NCI-H1694 treated with DMSO at 0.1 percent for 48 hours (cell line): ENCODE data around the gene KLRC3.
"Not testable (repeated sequence)": the region's sequence is repeated elsewhere in the genome, so short reads cannot be mapped to it uniquely, and the experiment has no call there.

Source experiments
- DNase-seq: peaks from one replicate; lab custom pipeline; 2025; lab: John Stamatoyannopoulos, UW

KLRC3 gene

GRCh38 chr12:10400829-10401228 is 19.6 kb downstream of the KLRC3 start:
- DNase-seq: no peak

- no peak for DNase-seq
Observed at GRCh38 chr12:10398168-10398567, 22.2 kb downstream of the KLRC3 start.

- no peak for DNase-seq
Observed at GRCh38 chr12:10397296-10397695, 23.1 kb downstream of the KLRC3 start.

- not testable (repeated sequence) for DNase-seq
Observed at GRCh38 chr12:10396176-10396575, 24.2 kb downstream of the KLRC3 start.

- DNase-seq: no peak
Observed at GRCh38 chr12:10395390-10395998, 24.9 kb downstream of the KLRC3 start.

- not testable (repeated sequence) for DNase-seq
Observed at GRCh38 chr12:10394531-10395152, 25.8 kb downstream of the KLRC3 start.

- DNase-seq: no peak
Observed at GRCh38 chr12:10393291-10393690, 27.1 kb downstream of the KLRC3 start.

GRCh38 chr12:10392394-10392930 is 27.9 kb downstream of the KLRC3 start:
- no peak for DNase-seq

- not testable (repeated sequence) for DNase-seq
Observed at GRCh38 chr12:10390991-10391390, 29.4 kb downstream of the KLRC3 start.

GRCh38 chr12:10389904-10390303 is 30.5 kb downstream of the KLRC3 start, which contains the start of gene KLRK1:
TSS of gene KLRK1 (minus strand) at chr12:10390041. CDS start at chr12:10388810, 1,231 bp downstream.
- no peak for DNase-seq

- DNase-seq: no peak
Observed at GRCh38 chr12:10388624-10389413, 31.6 kb downstream of the KLRC3 start.

- DNase-seq: not testable (repeated sequence)
Observed at GRCh38 chr12:10387498-10387897, 32.9 kb downstream of the KLRC3 start.

- DNase-seq: no peak
Observed at GRCh38 chr12:10386857-10387256, 33.5 kb downstream of the KLRC3 start.

- DNase-seq: no peak
Observed at GRCh38 chr12:10385166-10385613, 35.2 kb downstream of the KLRC3 start.

GRCh38 chr12:10384191-10384590 is 36.2 kb downstream of the KLRC3 start:
- DNase-seq: no peak

- DNase-seq: no peak
Observed at GRCh38 chr12:10381928-10382628, 38.3 kb downstream of the KLRC3 start.

GRCh38 chr12:10378737-10379136 is 41.7 kb downstream of the KLRC3 start:
- not testable (repeated sequence) for DNase-seq

- no peak for DNase-seq
Observed at GRCh38 chr12:10374624-10375018, 45.8 kb downstream of the KLRC3 start.

GRCh38 chr12:10372559-10372958 is 47.8 kb downstream of the KLRC3 start:
- no peak for DNase-seq

- DNase-seq: not testable (repeated sequence)
Observed at GRCh38 chr12:10371893-10372535, 48.4 kb downstream of the KLRC3 start.
